GM12878 (cell line): ENCODE results near the gene PDE6A.

Source experiments
- CTCF ChIP-seq, 3 experiments: IDR thresholded peaks in 2 of 3; conservative IDR thresholded peaks in 1 of 3; 2 replicates each; pipeline ENCODE4 v1.5.1; 2011; ENCODE audit warnings: low read depth in 3 of 3, low read length in 3 of 3, mild to moderate bottlenecking in 3 of 3, control low read depth in 2 of 3, moderate library complexity in 2 of 3, inconsistent platforms in 1 of 3, mixed read lengths in 1 of 3; ENCODE audit not compliant: control insufficient read depth in 2 of 3, insufficient read depth in 1 of 3; ENCODE audit errors: extremely low read depth in 1 of 3
- POLR2A ChIP-seq: IDR thresholded peaks from 2 replicates; pipeline ENCODE4 v1.6.1; 2011; ENCODE audit warnings: low read depth, mild to moderate bottlenecking, low read length
- POLR2AphosphoS5 ChIP-seq: IDR thresholded peaks from 2 replicates; pipeline ENCODE4 v1.6.1; 2011; ENCODE audit warnings: mild to moderate bottlenecking, low read length, inconsistent platforms
- SMC3 ChIP-seq: IDR thresholded peaks from 2 replicates; pipeline ENCODE4 v1.6.1; 2011; ENCODE audit warnings: low read length, improper control_type of control experiment, borderline replicate concordance
- SREBF1 ChIP-seq: IDR thresholded peaks from 2 replicates; pipeline ENCODE4 v1.6.1; 2012; ENCODE audit warnings: mild to moderate bottlenecking, low read length
- TAF1 ChIP-seq: IDR thresholded peaks from 2 replicates; pipeline ENCODE4 v1.6.1; 2011; ENCODE audit warnings: mild to moderate bottlenecking, low read depth, low read length, borderline replicate concordance
- TF ChIP-seq, protein P1 (sequence below): fragments of 450-650 bp; IDR thresholded peaks from 2 replicates; pipeline ENCODE4 v1.6.1; 2018; ENCODE audit warnings: mild to moderate bottlenecking, low read depth, moderate library complexity; ENCODE audit not compliant: partially characterized antibody

DNA sequence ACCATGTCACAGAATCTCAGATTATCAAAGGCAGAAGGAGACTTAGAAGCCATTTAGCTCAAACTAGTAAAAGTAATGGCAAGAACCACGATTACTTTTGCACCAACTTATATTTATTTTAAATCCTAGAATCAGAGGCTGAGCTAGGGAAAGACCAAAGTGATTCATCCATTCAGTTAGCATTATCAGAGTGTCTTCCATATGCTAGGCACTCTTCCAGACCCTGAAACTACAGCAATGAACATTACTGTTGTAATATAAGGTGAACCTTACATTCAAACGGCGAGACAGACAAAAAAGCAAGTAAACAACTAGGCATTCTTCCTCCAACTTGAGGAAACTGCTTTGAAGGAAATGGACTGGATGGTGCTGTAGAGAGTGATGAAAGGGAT, 7.9 kb downstream of the PDE6A start:
- TF ChIP-seq SMC3 (no peak), CTCF (IDR thresholded peaks at IDR 0.05 in 2 of 3, conservative IDR thresholded peaks at IDR 0.05 in 1 of 3; ENCODE audit: control insufficient read depth in 2 of 3, extremely low read depth in 1 of 3, insufficient read depth in 1 of 3, low read depth in 3 of 3, low read length in 3 of 3) (no peak), TAF1 (no peak), SREBF1 (no peak), POLR2AphosphoS5 (no peak), POLR2A (no peak)
- TF ChIP-seq, protein P1, sequence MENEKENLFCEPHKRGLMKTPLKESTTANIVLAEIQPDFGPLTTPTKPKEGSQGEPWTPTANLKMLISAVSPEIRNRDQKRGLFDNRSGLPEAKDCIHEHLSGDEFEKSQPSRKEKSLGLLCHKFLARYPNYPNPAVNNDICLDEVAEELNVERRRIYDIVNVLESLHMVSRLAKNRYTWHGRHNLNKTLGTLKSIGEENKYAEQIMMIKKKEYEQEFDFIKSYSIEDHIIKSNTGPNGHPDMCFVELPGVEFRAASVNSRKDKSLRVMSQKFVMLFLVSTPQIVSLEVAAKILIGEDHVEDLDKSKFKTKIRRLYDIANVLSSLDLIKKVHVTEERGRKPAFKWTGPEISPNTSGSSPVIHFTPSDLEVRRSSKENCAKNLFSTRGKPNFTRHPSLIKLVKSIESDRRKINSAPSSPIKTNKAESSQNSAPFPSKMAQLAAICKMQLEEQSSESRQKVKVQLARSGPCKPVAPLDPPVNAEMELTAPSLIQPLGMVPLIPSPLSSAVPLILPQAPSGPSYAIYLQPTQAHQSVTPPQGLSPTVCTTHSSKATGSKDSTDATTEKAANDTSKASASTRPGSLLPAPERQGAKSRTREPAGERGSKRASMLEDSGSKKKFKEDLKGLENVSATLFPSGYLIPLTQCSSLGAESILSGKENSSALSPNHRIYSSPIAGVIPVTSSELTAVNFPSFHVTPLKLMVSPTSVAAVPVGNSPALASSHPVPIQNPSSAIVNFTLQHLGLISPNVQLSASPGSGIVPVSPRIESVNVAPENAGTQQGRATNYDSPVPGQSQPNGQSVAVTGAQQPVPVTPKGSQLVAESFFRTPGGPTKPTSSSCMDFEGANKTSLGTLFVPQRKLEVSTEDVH, result no peak
